Measurements from ENCODE around the gene KBTBD2.
A peak's percentile ranks its signal among the peaks of the same experiment; 100 is the strongest.
"Not testable (repeated sequence)": the region's sequence is repeated elsewhere in the genome, so short reads cannot be mapped to it uniquely, and the experiment has no call there.

Gene KBTBD2

GRCh38 chr7:32892521-32893206, 1.1 kb upstream of the KBTBD2 start:
- DNase-seq, result peak; percentile 47

GRCh38 chr7:32891800-32892520, 400 bp upstream of the KBTBD2 start:
- peak; percentile 91 for DNase-seq

GRCh38 chr7:32890793-32891042, 842 bp downstream of the KBTBD2 start:
- no peak for DNase-seq

GRCh38 chr7:32890010-32890792, 1.4 kb downstream of the KBTBD2 start:
- DNase-seq, result peak; percentile 28

GRCh38 chr7:32888505-32888904, 3.1 kb downstream of the KBTBD2 start:
- DNase-seq, result no peak

- DNase-seq, result no peak
These were observed 4.2 kb downstream of the KBTBD2 start for GRCh38 chr7:32887395-32887794.

GRCh38 chr7:32881074-32881982, 10.2 kb downstream of the KBTBD2 start:
- DNase-seq, result no peak

GRCh38 chr7:32879460-32879859, 12.1 kb downstream of the KBTBD2 start:
- DNase-seq, result no peak

GRCh38 chr7:32878023-32878422, 13.5 kb downstream of the KBTBD2 start:
- not testable (repeated sequence) for DNase-seq

GRCh38 chr7:32872421-32872820, 19.1 kb downstream of the KBTBD2 start:
- DNase-seq, result no peak

- no peak for DNase-seq
These were observed 19.8 kb downstream of the KBTBD2 start for GRCh38 chr7:32871624-32872371.

GRCh38 chr7:32870298-32870697, 21.3 kb downstream of the KBTBD2 start:
- DNase-seq, result no peak

GRCh38 chr7:32869716-32870115, 21.8 kb downstream of the KBTBD2 start:
- no peak for DNase-seq

- DNase-seq, result no peak
These were observed 23.4 kb downstream of the KBTBD2 start for GRCh38 chr7:32868116-32868515.

GRCh38 chr7:32865448-32866030, 26.0 kb downstream of the KBTBD2 start:
- no peak for DNase-seq

- DNase-seq, result not testable (repeated sequence)
These were observed 27.7 kb downstream of the KBTBD2 start for GRCh38 chr7:32863872-32864271.

GRCh38 chr7:32860090-32860489, 31.5 kb downstream of the KBTBD2 start:
- DNase-seq, result no peak

GRCh38 chr7:32858648-32859047, 32.9 kb downstream of the KBTBD2 start:
- DNase-seq, result no peak

- not testable (repeated sequence) for DNase-seq
These were observed 34.5 kb downstream of the KBTBD2 start for GRCh38 chr7:32857063-32857462.

- DNase-seq, result not testable (repeated sequence)
These were observed 35.5 kb downstream of the KBTBD2 start for GRCh38 chr7:32855837-32856775.

GRCh38 chr7:32850654-32851053, 40.9 kb downstream of the KBTBD2 start:
- DNase-seq, result not testable (repeated sequence)

Measured in amniotic stem cell (primary cell).